HG03103 (cell line): ENCODE data around the gene TANK.
"Not testable (repeated sequence)": the region's sequence is repeated elsewhere in the genome, so short reads cannot be mapped to it uniquely, and the experiment has no call there.

Experiments used
- ATAC-seq: cut with Tn5 transposase; IDR thresholded peaks from one replicate; pipeline ENCODE4 v1.9.1; 2021; ENCODE audit warnings: low read depth; ENCODE audit not compliant: unreplicated experiment

The TANK gene

DNA sequence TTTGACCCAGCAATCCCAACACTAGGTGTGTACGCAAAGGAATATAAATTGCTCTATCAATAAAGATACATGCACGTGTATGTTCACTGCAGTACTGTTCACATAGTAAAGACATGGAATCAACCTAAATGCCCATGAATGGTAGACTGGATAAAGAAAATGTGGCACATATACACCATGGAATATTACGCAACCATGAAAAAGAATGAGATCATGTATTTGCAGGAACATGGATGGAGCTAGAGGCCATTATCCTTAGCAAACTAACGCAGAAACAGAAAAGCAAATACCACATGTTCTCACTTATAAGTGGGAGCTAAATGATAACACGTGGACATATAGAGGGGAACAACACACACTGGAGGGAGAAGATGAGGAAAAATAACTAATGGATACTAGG is 27.8 kb upstream of the TANK start:
- ATAC-seq: not testable (repeated sequence)

DNA sequence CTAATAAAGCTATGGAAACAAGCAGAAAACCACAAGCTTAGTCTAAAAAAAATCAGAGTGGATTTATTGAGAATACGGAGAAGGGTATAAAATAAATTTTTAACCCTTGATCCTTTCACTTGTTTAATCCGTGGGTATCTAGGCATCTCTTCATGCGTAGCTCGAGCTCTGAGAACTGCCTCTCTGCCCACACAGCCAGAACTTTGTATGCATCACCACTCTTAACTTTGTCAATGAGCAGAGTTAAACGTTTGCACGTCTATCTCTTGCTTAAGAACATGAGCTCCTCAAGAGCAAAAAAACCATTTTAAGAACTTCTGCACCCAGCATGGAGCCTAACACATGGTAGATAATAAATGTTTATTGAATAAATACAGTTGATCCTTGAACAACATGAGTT is 26.9 kb upstream of the TANK start:
- no peak for ATAC-seq

DNA sequence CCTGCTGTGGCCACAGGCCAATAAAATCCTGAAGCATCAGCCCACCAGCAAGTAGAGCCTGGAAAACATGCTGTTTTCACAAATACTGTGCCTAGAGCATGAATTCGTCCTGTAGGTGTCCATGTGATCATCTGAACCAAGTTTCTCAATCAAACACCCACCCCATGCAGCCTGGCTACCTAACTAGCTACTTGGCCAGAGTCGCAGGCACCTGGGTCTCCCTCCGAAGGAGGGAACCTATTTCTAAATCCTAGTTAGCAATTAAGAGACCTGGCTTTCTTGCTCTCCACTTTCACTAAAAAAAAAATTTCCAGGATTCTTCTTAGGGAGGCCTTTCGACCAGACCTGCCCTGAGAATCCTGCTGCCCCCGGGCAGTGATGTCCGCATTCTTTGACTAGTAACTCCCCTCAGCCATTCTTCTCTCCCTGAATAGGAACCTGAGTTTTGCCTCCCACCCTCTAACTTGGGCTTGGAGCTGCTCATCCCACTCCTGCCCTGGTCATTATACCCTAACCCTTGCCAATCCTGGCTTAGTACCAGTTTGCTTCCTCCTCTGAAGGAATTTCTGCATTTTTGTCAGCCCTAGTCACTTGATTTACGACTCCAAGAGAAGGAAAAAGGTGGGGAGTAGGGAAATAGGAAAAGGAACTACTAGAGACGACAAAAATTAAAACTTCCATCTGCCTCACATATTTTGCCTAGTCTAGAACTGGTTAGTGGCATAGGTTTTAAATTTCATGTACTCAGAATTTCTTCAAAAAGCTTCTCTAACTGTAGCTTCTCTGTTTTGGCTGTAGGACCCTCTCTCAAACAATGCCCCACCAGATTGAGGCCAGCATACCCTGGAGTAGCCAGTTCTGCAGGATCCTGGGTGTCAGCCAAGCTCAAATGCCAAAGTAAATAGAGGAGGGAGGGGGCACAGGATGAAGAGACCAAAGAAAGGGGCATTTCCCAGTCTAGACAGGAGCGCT is 25.4 kb upstream of the TANK start:
- no peak for ATAC-seq

DNA sequence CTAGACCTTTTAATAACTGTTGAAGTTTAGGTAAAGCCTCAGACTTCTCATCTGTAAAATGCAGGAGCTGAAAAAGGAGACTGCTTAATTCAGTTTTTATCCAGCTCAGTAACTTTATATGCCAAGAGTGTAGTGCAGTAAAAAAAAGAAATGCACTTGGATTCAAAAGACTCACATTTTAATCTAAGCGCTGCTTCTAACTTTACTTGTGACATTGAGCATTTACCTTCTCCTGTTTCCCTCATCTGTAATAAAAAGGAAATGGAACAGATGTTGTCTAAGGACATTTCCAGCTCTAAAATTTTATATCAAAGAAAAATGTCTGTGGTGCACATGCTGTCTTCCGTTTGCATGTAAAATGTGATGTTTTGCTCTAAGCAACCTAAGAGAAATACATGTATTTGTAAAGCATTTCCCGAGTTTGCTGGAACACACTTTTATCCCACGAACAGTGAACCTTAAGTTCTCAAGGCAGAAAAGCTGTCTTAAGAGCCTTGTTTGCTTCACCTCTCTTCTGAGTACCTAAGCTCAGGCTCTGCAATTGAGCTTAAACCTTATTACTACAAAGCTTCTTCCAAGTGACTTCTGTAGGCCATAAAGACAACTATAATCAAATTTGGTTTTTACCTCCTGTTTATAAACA is 24.2 kb upstream of the TANK start:
- no peak for ATAC-seq

DNA sequence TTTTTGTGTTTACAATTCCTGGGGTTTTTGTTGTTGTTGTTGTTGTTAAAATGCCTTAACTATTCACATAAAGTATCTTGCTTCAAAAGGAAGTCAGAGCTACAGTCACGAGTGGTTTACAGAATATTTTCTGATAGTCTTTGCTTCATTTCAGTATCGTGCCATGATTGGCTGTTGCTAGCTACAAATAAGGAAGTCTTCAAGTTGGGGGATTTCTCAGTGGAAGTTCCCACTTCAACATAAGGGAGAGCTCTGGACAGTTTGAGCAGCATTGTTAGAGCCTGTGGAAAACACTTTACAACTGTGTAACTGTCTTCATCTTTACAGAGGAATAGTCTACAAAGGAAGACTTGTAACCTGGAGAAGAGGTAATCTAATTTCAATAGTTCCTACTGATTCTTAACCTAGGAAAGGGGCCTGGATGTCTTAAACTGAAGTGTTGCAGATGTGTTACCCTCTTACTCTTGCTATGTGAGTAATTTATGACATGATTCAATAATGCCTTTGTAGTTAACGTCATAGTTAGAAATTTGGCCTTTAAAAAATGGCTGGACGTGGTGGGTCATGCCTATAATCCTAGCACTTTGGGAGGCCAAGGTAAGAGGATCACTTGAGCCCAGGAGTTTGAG is 23.4 kb upstream of the TANK start:
- ATAC-seq: peak; percentile 78

DNA sequence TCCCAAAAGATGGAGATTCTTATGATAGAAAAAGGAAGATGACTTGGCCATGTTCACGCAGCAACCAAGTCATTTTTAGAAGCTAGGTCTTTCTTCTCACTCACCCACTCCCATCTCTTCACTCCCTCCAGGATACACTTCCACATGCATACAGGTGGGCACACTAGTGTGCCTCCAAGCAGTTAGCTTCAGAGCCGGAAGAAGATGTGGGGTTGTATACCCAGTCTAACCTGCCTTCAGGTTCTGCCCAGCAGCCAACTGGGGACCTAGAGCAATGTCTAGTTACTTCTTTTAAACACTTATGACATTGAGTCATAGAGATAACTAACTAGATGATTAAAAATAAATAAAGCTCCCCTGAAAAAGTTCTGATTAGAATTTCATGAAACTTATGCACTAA is 21.8 kb upstream of the TANK start:
- ATAC-seq: no peak

DNA sequence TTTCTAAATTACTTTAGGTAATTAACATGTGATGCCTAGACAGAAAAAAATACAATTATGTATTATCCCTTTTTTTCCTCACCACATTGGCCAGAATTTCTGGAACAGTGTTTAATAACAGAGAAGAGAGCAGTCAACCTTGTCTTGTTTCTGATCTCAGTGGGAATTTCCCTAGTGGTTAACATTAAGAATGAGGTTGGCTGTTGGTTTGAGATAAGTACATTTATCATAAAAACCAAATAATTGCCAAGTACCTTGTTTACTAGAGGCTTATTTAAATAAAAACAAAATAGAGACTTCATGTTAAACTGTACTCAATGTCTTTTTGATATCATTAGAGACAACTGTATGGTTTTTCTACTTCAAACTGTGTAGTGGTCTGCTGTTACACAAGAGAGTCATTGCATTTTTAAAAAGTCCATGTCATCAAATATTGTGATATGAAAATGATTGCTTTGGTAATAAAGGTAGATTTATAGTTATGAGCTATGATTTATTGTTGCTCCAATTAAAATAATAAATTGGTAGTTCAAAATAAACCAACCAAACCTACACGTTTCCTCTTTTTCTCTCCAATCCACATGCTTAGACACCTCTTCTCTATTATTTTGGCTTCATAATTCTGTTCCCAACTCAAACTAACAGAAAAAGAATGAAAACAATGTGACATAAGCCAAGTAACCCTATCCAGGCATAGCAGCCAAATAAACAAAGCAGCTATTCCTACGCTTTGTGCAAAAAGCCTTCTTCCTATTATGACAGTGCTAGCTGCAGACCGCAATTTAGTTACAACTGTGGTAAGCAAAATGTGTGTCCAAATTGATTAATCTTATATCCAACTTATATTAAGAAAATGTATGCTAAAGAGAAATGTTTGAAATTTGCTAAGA is 20.9 kb upstream of the TANK start:
- ATAC-seq: peak; percentile 32

DNA sequence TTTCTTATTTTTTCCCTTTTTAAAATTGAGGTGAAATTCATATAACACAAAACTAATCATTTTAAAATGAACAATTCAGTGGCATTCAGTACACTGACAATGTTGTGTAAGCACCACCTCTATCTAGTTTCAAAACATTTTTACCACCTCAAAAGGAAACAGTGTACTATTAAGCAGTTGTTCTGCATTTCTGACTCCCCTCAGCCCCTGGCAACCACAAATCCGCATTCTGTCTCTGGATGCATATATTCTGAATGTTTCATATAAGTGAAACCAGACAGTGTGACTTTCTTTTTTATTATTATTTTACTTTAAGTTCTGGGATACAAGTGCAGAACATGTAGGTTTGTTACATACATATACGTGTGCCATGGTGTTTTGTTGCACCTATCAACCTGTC is 19.2 kb upstream of the TANK start:
- peak; percentile 40 for ATAC-seq

DNA sequence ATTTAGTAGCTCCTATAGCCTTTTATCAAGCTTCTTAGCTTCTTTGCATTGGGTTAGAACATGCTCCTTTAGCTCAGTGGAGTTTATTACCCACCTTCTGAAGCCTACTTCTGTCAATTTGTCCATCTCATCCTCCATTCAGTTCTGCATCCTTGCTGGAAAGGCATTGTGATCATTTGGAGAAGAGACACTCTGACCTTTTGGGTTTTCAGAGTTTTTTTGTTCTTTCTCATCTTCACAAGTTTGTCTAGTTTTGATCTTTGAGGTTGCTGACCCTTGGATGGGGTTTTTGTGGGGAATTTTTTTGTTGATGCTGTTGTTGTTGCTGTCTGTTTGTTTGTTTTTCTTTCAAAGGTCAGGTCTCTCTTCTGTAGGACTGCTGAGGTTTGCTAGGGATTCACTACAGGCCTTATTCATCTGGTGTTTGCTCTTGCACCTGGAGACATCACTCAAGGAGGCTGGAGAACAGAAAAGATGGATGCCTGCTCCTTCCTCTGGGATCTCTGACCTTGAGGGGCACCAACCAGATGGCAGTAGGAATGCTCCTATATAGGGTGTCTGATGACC is 13.9 kb upstream of the TANK start:
- ATAC-seq: no peak

DNA sequence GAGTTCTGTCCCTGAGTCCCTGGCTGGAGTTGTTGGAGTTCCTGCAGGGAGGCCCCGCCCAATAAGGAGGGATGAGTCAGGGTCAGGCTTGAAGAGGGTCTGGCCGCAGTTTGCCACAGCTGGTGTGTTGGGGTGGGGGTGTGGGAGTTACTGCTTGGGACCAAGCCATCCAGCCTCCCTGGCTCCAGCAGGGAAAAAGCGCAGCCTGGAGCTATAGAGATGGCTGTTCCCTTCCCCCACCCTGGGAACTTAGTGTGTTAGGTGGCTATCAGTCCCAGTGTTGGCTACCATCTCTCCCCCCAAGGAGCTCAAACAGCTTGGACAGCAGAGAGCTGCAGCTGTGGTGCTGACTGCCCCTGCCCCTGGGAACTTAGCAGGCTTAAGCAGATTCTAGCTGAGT is 13.2 kb upstream of the TANK start:
- ATAC-seq: no peak

DNA sequence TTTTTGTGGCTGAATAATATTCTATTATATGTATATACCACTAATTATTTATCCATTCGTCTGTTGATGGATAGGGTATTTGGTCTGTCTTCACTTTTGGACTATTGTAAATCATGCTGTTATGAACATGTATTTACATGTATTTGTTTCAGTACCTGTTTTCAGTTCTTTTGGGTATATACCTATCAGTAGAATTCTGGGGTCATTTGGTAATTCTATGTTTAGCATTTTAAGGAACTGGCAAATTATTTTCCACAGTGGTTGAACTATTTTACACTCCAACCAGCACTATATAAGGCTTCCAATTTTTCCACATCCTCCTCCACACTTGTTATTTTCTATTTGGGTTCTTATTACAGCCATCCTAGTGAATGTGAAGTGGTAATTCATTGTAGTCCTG is 12.4 kb upstream of the TANK start:
- ATAC-seq: no peak

DNA sequence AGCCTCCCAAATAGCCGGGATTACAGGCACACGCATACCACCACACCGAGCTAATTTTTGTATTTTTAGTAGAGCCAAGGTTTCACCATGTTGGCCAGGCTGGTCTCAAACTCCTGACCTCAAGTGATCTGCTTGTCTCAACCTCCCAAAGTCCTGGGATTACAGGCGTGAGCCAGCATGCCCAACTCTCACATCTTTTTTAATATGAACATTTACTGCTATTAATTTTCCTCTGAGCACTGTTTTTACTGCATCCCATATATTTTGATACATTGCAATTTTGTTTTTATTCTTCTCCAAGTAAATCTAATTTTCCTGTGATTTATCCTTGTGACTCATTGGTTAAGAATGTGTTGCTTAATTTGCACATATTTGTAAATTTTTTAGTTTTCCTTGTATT is 9.5 kb upstream of the TANK start:
- no peak for ATAC-seq

DNA sequence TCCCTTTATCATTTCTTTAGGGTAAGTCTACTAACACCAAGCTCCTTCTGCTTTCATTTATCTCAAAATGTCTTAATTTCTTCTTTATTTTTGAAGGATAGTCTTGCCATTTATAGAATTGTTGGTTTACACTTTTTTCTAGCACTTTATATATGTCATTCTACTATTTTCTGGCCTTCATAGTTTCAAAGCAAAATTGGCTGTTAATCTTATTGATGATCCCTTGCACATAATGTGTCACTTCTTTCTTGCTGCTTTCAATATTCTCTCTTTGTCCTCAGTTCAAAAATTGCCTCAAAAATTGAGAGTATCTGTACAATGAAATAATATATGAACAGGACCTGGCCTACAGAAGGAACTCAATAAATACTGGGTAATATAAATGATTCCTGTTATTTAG is 7.9 kb upstream of the TANK start:
- ATAC-seq: no peak

DNA sequence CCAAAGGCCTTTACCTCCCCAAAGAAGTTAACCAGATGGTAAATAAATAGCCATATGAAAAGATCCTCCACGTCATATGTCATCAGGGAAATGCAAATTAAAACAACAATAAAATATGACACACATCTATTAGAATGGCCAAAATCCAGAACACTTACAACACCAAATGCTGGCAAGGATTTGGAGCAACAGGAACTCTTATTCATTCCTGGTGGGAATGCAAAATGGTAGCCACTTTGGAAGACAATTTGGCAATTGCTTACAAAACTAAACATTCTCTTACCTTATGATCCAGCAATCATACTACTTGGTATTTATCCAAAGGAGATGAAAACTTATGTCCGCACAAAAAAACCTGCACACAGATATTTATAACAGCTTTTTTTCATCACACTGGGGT is 1.3 kb upstream of the TANK start:
- no peak for ATAC-seq

DNA sequence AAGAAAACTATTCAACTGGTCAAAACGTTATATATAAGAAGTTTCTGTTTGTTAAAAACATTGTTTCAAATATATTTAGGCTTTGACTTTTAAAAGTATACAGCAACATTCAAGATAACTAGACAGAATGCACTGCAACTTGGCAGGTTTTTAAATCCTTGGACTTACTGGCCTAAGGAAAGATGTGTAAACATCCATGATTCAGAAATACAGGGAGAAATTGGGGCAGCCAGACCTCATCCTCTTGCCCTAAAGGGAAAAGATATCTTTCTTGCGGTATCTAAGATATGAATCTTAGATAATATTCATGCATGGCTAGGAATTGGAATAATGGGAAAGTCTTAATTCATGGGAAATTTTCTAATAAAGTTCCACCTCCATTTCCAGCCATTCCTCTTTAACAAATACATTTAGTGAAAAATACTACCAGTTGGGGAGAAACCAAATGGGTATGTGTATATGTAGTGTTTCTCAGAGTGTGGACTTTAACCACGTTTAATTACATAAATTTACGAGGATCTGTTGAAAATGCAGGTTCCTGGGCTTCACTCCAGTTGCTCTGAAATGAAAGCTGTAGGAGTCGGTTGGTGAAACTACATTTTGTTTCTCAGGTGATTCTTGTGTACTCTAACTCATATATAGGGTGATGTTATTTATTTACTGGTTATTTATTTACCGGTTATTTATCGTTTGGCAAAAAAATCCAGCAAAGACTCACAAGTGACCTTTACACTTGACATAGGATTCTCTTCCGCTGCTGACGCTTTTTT is 587 bp upstream of the TANK start:
- peak; percentile 1 for ATAC-seq

DNA sequence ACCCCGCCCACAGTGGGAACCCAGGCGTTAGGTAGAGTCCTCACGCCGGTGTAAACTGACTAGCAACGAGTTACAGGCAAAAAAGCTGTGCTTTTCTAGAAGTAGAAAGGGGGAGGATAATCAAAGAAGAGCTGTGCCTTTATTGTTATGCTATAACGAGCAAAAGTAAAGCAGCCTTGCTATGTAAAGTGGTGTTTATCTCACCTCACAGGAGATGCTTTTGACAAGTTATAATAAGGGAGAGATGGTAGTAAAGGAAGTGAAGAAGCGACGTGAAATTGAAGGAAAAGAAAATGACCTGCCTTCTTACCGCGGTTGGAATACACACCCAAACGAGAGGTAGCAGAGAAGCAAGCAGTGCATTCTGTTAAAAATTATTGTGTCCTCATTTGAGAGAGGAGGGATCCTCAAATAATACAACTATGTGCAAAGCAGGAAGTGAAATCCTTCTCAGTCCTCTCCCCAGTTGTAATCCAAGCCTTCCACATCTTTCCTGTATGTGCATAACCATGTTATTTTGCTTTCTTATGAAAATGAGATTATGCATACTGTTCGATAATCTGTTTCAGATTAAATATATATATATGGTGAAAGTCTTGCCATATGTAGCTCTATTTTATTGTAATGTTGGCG is 962 bp downstream of the TANK start:
- ATAC-seq: no peak

DNA sequence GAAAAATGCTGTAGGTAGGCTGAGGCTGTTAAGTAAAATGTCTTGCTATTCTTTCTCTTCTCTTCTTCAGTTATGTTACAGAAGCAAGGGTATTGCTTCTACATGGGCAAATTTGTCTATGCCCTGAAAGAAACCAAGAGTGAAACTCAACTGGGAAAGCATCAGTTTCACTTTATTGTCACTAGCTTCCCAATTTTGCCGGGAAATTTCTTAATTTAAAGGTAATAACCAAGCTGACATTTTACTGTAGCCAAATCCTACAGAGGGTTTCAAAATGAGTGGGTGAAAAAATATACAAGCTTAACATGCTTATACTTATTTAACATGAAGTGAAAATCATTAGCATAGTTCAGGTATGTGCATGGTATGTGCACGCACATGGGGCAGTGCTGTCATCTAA is 3.2 kb downstream of the TANK start:
- ATAC-seq: no peak

DNA sequence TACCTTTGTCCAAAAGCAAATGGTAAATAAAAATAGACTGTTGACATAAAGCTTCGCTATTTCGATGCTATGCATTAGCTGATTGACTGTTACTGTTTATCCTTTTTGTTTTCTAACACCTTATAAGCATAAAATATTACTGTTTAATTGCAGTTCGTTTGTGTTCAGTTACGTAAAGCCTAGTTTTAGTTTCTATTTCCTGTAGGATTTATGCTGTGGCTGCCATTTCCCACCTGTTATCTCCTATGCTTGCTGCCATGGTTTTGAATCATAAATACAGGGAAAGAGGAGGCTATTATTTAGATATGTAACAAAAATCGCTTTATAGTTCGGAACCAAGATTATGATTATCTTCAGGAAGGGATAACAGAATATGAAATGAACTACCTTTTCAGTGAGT is 3.9 kb downstream of the TANK start:
- ATAC-seq: no peak

DNA sequence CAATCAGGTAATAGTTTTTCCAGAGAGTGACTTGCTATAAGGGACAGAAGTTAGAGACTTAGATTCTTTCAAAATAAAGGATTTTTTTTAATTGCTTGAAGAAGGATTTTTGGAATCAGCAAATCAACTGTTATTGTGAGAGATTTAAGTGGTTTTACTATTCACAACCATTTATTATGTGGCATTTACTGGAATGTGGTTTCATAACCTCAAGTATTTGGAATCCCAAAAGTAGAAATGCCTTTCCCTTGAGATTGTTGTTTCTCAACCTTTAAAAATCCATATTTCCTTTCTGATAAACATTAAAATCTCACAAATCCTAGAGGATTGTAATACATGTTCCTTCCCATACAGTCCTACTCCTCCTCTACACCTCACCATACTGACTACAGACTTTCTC is 5.0 kb downstream of the TANK start:
- no peak for ATAC-seq
